Heart right ventricle (tissue), 16 donors: Measurements from ENCODE around the gene HACL1. TPM values are rescaled to one million over a fixed set of nuclear protein-coding genes. Genes with fewer than 3 reads are reported as not detected.
"Not testable (repeated sequence)": the region's sequence is repeated elsewhere in the genome, so short reads cannot be mapped to it uniquely, and the experiment has no call there.

ENCODE experiments used
- ATAC-seq, 8 donors: fragments of 200-7000 bp; cut with Tn5 transposase; one replicate each; pipeline ENCODE4 v1.9.1; 2020; ENCODE audit warnings: mild to moderate bottlenecking in 8 of 8, moderate library complexity in 8 of 8, moderate number of reproducible peaks in 1 of 8
- DNase-seq, 2 donors: peaks; one replicate each; pipeline ENCODE4 v3.0.0-alpha.2; 2020
- H3K27ac ChIP-seq, 10 donors: fragments of 200-600 bp; sonication (generic) in 2 of 10; one replicate each; pipeline versions ENCODE4 v1.5.0 to v1.8.0; 2020 to 2022; ENCODE audit warnings: mild to moderate bottlenecking in 3 of 10
- H3K27me3 ChIP-seq, 7 donors: fragments of 200-600 bp; one replicate each; pipeline ENCODE4 v1.8.0; 2021 to 2022; ENCODE audit warnings: mild to moderate bottlenecking in 2 of 7
- H3K36me3 ChIP-seq, 9 donors: fragments of 200-600 bp; sonication (generic) in 1 of 9; one replicate each; pipeline versions ENCODE4 v1.5.0 to v1.8.0; 2020 to 2022; ENCODE audit warnings: mild to moderate bottlenecking in 2 of 9
- H3K4me1 ChIP-seq, 9 donors: fragments of 200-600 bp; sonication (generic) in 1 of 9; one replicate each; pipeline versions ENCODE4 v1.5.0 to v1.8.0; 2020 to 2022; ENCODE audit warnings: mild to moderate bottlenecking in 4 of 9
- H3K4me3 ChIP-seq, 10 donors: fragments of 200-600 bp; sonication (generic) in 2 of 10; one replicate each; pipeline versions ENCODE4 v1.5.0 to v1.8.0; 2020 to 2022; ENCODE audit warnings: mild to moderate bottlenecking in 7 of 10, moderate library complexity in 2 of 10
- H3K9me3 ChIP-seq, 11 donors: fragments of 200-600 bp in 10 of 11; sonication (generic) in 2 of 11; one replicate each; pipeline versions ENCODE4 v1.5.0 to v1.8.0; 2013 to 2022; ENCODE audit warnings: mild to moderate bottlenecking in 2 of 11, control low read depth in 1 of 11, moderate library complexity in 1 of 11
- CTCF ChIP-seq, 9 donors: fragments of 200-600 bp; sonication (generic) in 2 of 9; IDR thresholded peaks; one replicate each; pipeline versions ENCODE4 v1.5.0 to v1.8.0; 2021 to 2022; ENCODE audit warnings: antibody characterized with exemption in 9 of 9, mild to moderate bottlenecking in 5 of 9, moderate library complexity in 1 of 9
- WGBS, 2 donors: extraction: QIAGEN DNeasy Blood & Tissue Kit; methylation state at CpG; one replicate each; pipeline ENCODE4 v1.1.7; 2013; ENCODE audit warnings: inconsistent platforms in 1 of 2; 5-methylcytosine and 5-hydroxymethylcytosine counted together
- intact Hi-C, 10 donors: fragments of 100-400 bp; cut with DNase I; formaldehyde crosslinking; loops; one replicate each; pipeline versions ENCODE4 v1.11.1 to v1.14.2; 2022
- polyA plus RNA-seq, 2 donors: library from polyadenylated mRNA; stranded (reverse); fragments of 200-250 nt; gene quantifications; one replicate each; pipeline ENCODE4 v1.2.3, GENCODE V29; 2013
- total RNA-seq, 10 donors: library from RNA; stranded (reverse); fragmentation: NEBNext Ultra II Directional in 3 of 10; extraction: Animal tissue kit (Norgen Biotek cat#: 25700) in 3 of 10; gene quantifications; one replicate each; pipeline versions ENCODE4 v1.2.1 to v1.2.4, GENCODE V29; 2021 to 2023
- donor health status: Arrhythmogenic right ventricular cardiomyopathy.
- donor health status: ischemic (EF 13 %, LVEDD 7.1; RV severe dilation, severe dysfunction).
- donor health status: healthy with polysubstance abuse.
- donor health status: DM: no; HTN: yes; CAD: no.
- donor health status: DM: no; HTN: no; CAD: no.
- donor health status: ischemic (EF 25% LVEDD 6.9; RV normal size, moderate dysfunction).
- donor health status: ischemic (EF 25% LVEDD 5.7; RV mildly dilated, moderate dysfunction).
- donor health status: healthy.
- donor health status: DM: yes; HTN: yes; CAD: no.
- donor health status: Ischemic cardiomyopathy.
- donor health status: ischemic (EF 35%, LVEDD 5.7; RV mildly dilated, moderate dysfunction).
- donor health status: nonischemic (EF 11% LVEDD 7.7; RV severe dilation, severe dysfunction).
- donor health status: DM: yes; HTN: yes; CAD: no.
- donor health status: PGD.
- donor health status: ischemic (EF 29% LVEDD 5.4; RV normal size, mild dysfunction).
- donor health status: nonischemic (EF 23%, LVEDD 6.1; RV moderate dilation, normal function).

HACL1 gene
- total and polyA plus RNA-seq, 12 donors = 7.5 to 20.5 (median 13.5) TPM

GRCh38 chr3:15629860-15630597 is 28.7 kb upstream of the HACL1 start:
- H3K36me3 ChIP-seq = no peaks in the 10 kb centered on the region
- peak overlapping the region in 7 of 10 donors; percentile 6 to 48 (median 33) for H3K4me3 ChIP-seq
- DNase-seq (peak in 1 of 2 donors; percentile 74), ATAC-seq (peak; percentile 81 to 95 (median 92))
- peak overlapping the region in 6 of 10 donors; percentile 8 to 70 (median 51) for H3K27ac ChIP-seq
- TF ChIP-seq CTCF (IDR thresholded peaks at IDR 0.05) = peak; percentile 63 to 89 (median 75)
- H3K4me1 ChIP-seq = peaks cover 0 to 44% (median 31%) of the 10 kb centered on the region in 9 donors
- intact Hi-C loops = loop anchor here in 9 of 10 donors (1.0 to 10.0 kb wide), 13 partner anchors 55 to 625 kb away; partner anchors contain the start of genes ANKRD28 (in 1 of the 9) and GALNT15 (in 1 of the 9)
- no peaks in the 10 kb centered on the region for H3K9me3 ChIP-seq
- no peaks in the 10 kb centered on the region for H3K27me3 ChIP-seq
- WGBS, 2 donors = 49 to 52% methylated on average over 10 of the region's 10 CpGs

GRCh38 chr3:15628967-15629366 is 27.6 kb upstream of the HACL1 start:
- ATAC-seq (no peak), DNase-seq (no peak)
- H3K27ac ChIP-seq = no peak overlapping the region
- no peaks in the 10 kb centered on the region for H3K27me3 ChIP-seq
- H3K4me3 ChIP-seq = no peak overlapping the region
- intact Hi-C loops = loop anchor here in 3 of 10 donors (5.0 to 10.0 kb wide), 3 partner anchors 183 to 618 kb away; no protein-coding TSS in a partner anchor
- TF ChIP-seq CTCF (IDR thresholded peaks at IDR 0.05) = no peak
- peaks cover 0 to 40% (median 20%) of the 10 kb centered on the region in 9 donors for H3K4me1 ChIP-seq
- H3K36me3 ChIP-seq = no peaks in the 10 kb centered on the region
- H3K9me3 ChIP-seq = no peaks in the 10 kb centered on the region

GRCh38 chr3:15623535-15624440 is 22.4 kb upstream of the HACL1 start:
- ATAC-seq = no peak
- H3K36me3 ChIP-seq = peaks cover 0 to 5% (median 0%) of the 10 kb centered on the region in 9 donors
- H3K4me3 ChIP-seq = no peak overlapping the region
- no peak for TF ChIP-seq CTCF (IDR thresholded peaks at IDR 0.05)
- intact Hi-C loops = loop anchor here in 2 of 10 donors (10.0 kb wide), 1 partner anchor 621 kb away; no protein-coding TSS in a partner anchor
- H3K4me1 ChIP-seq = peaks cover 0 to 6% (median 0%) of the 10 kb centered on the region in 9 donors
- DNase-seq = no peak
- H3K27me3 ChIP-seq = no peaks in the 10 kb centered on the region
- peaks cover 0 to 32% (median 7%) of the 10 kb centered on the region in 11 donors for H3K9me3 ChIP-seq
- 73 to 74% methylated on average over 4 of the region's 4 CpGs for WGBS, 2 donors
- H3K27ac ChIP-seq = no peak overlapping the region

- ATAC-seq, H3K36me3 ChIP-seq, H3K27me3 ChIP-seq, H3K4me1 ChIP-seq, DNase-seq, H3K27ac ChIP-seq, H3K4me3 ChIP-seq: not testable (repeated sequence)
- peaks cover 0 to 32% (median 7%) of the 10 kb centered on the region in 11 donors for H3K9me3 ChIP-seq
- WGBS, 2 donors = 89 to 93% methylated on average over 8 of the region's 8 CpGs
- intact Hi-C loops = loop anchor here in 2 of 10 donors (10.0 kb wide), 1 partner anchor 625 kb away; no protein-coding TSS in a partner anchor
These were observed 18.5 kb upstream of the HACL1 start for GRCh38 chr3:15619659-15620464.
